ENCODE measurements around the gene BACH2.
"Not testable (repeated sequence)": the region's sequence is repeated elsewhere in the genome, so short reads cannot be mapped to it uniquely, and the experiment has no call there.

Gene BACH2

GRCh38 chr6:90296341-90297114 is at the start of gene BACH2:
BACH2 (minus strand) TSS chr6:90296843; CDS start chr6:90008844, 287,999 bp downstream.
- peak; percentile 92 to 93 for DNase-seq (ENCODE audit: low read depth in 2 of 2)

- DNase-seq (ENCODE audit: low read depth in 2 of 2), result no peak
Measured at GRCh38 chr6:90343576-90343975, 46.9 kb upstream of the BACH2 start.

- no peak for DNase-seq (ENCODE audit: low read depth in 2 of 2)
Measured at GRCh38 chr6:90338409-90338808, 41.8 kb upstream of the BACH2 start.

GRCh38 chr6:90336388-90336947 is 39.8 kb upstream of the BACH2 start:
- DNase-seq (ENCODE audit: low read depth in 2 of 2), result no peak

- DNase-seq (ENCODE audit: low read depth in 2 of 2), result no peak
Measured at GRCh38 chr6:90333928-90334327, 37.3 kb upstream of the BACH2 start.

GRCh38 chr6:90332978-90333543 is 36.4 kb upstream of the BACH2 start:
- not testable (repeated sequence) for DNase-seq (ENCODE audit: low read depth in 2 of 2)

GRCh38 chr6:90329386-90330077 is 32.9 kb upstream of the BACH2 start:
- DNase-seq (ENCODE audit: low read depth in 2 of 2), result no peak

GRCh38 chr6:90328004-90328403 is 31.4 kb upstream of the BACH2 start:
- no peak for DNase-seq (ENCODE audit: low read depth in 2 of 2)

GRCh38 chr6:90326404-90327057 is 29.9 kb upstream of the BACH2 start:
- no peak for DNase-seq (ENCODE audit: low read depth in 2 of 2)

- DNase-seq (ENCODE audit: low read depth in 2 of 2), result no peak
Measured at GRCh38 chr6:90323706-90324105, 27.1 kb upstream of the BACH2 start.

- DNase-seq (ENCODE audit: low read depth in 2 of 2), result no peak
Measured at GRCh38 chr6:90322976-90323474, 26.4 kb upstream of the BACH2 start.

GRCh38 chr6:90319979-90320685 is 23.5 kb upstream of the BACH2 start:
- no peak for DNase-seq (ENCODE audit: low read depth in 2 of 2)

GRCh38 chr6:90319044-90319443 is 22.4 kb upstream of the BACH2 start:
- no peak for DNase-seq (ENCODE audit: low read depth in 2 of 2)

GRCh38 chr6:90315986-90316385 is 19.3 kb upstream of the BACH2 start:
- no peak for DNase-seq (ENCODE audit: low read depth in 2 of 2)

GRCh38 chr6:90315354-90315950 is 18.8 kb upstream of the BACH2 start:
- no peak for DNase-seq (ENCODE audit: low read depth in 2 of 2)

GRCh38 chr6:90314514-90314913 is 17.9 kb upstream of the BACH2 start:
- no peak for DNase-seq (ENCODE audit: low read depth in 2 of 2)

- DNase-seq (ENCODE audit: low read depth in 2 of 2), result no peak
Measured at GRCh38 chr6:90311569-90311968, 14.9 kb upstream of the BACH2 start.

- DNase-seq (ENCODE audit: low read depth in 2 of 2), result no peak
Measured at GRCh38 chr6:90305800-90306448, 9.3 kb upstream of the BACH2 start.

GRCh38 chr6:90304308-90304707 is 7.7 kb upstream of the BACH2 start:
- no peak for DNase-seq (ENCODE audit: low read depth in 2 of 2)

- DNase-seq (ENCODE audit: low read depth in 2 of 2), result no peak
Measured at GRCh38 chr6:90303039-90303438, 6.4 kb upstream of the BACH2 start.
